ENCODE measurements around the gene PRRC2A. TPM values are rescaled to one million over a fixed set of nuclear protein-coding genes. Genes with fewer than 3 reads are reported as not detected.

The PRRC2A gene
- total RNA-seq, 2 experiments from 2014 or later = 156 to 355 TPM

DNA sequence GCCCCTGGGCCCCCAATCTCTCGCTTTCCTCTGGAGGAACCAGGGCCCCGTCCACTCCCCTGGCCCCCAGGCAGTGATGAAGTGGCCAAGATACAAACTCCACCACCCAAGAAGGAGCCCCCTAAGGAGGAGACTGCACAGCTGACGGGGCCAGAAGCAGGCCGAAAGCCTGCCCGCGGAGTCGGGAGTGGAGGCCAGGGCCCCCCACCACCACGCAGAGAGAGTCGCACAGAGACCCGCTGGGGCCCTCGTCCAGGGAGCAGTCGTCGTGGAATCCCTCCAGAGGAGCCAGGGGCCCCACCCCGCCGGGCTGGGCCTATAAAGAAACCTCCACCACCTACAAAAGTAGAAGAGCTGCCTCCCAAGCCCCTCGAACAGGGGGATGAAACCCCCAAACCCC lies 10.7 kb downstream of the PRRC2A start:
- no peaks in the 10 kb centered on the region for H3K9me3 ChIP-seq (ENCODE audit: low read length)
- no peaks in the 10 kb centered on the region; the same call in 1 of the 2 replicates for H4K20me1 ChIP-seq (ENCODE audit: insufficient read depth, low read length)
- H3K79me2 ChIP-seq (ENCODE audit: insufficient read depth, low read depth, low read length) = peaks cover 5% of the 10 kb centered on the region; the same call in 1 of the 2 replicates
- intact Hi-C loops (cut with micrococcal nuclease; ENCODE audit: unreplicated experiment) = no loop called here
- CTCF ChIA-PET (ENCODE audit: unreplicated experiment) = no interaction called here
- peaks cover 100% of the 10 kb centered on the region for H3K36me3 ChIP-seq (ENCODE audit: insufficient read depth, low read length)
- no peak overlapping the region for H3K27ac ChIP-seq (ENCODE audit: low read depth, low read length, poor library complexity, severe bottlenecking)
- no peak overlapping the region for H2AFZ ChIP-seq (ENCODE audit: low read length)
- H3K4me3 ChIP-seq (ENCODE audit: low read depth, low read length, poor library complexity, severe bottlenecking) = no peak overlapping the region
- H3K4me1 ChIP-seq (ENCODE audit: insufficient read depth, low read length, poor library complexity, severe bottlenecking) = no peaks in the 10 kb centered on the region
- no peaks in the 10 kb centered on the region for H3K9me2 ChIP-seq (ENCODE audit: insufficient read depth, low read length)
- TF ChIP-seq, protein P1, sequence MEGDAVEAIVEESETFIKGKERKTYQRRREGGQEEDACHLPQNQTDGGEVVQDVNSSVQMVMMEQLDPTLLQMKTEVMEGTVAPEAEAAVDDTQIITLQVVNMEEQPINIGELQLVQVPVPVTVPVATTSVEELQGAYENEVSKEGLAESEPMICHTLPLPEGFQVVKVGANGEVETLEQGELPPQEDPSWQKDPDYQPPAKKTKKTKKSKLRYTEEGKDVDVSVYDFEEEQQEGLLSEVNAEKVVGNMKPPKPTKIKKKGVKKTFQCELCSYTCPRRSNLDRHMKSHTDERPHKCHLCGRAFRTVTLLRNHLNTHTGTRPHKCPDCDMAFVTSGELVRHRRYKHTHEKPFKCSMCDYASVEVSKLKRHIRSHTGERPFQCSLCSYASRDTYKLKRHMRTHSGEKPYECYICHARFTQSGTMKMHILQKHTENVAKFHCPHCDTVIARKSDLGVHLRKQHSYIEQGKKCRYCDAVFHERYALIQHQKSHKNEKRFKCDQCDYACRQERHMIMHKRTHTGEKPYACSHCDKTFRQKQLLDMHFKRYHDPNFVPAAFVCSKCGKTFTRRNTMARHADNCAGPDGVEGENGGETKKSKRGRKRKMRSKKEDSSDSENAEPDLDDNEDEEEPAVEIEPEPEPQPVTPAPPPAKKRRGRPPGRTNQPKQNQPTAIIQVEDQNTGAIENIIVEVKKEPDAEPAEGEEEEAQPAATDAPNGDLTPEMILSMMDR (conservative IDR thresholded peaks at IDR 0.05; ENCODE audit: low read length) = no peak
- no peak for TF ChIP-seq EZH2phosphoT487 (IDR thresholded peaks at IDR 0.05; ENCODE audit: borderline replicate concordance, low read depth, low read length)
- DNase-seq (ENCODE audit: low spot score) = no peak
- POLR2A ChIA-PET = no interaction called here
- H3K4me2 ChIP-seq (ENCODE audit: low read length) = no peak overlapping the region
- no TSS peak for BruUV-seq (replicated peaks)

DNA sequence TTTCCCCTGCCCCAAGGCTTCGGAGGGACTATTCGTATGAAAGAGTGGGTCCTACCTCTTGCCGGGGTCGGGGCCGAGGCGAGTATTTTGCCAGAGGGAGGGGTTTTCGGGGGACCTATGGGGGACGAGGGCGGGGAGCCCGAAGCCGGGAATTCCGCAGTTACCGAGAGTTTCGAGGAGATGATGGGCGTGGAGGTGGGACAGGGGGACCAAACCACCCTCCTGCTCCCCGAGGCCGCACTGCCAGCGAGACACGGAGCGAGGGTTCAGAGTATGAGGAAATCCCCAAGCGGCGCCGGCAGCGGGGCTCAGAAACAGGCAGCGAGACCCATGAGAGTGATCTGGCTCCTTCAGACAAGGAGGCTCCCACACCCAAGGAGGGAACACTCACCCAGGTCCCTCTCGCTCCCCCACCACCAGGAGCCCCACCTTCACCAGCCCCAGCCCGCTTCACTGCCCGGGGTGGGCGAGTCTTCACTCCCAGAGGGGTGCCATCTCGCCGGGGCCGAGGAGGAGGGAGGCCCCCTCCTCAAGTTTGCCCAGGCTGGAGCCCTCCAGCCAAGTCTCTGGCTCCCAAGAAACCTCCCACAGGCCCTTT lies 11.3 kb downstream of the PRRC2A start:
- H3K4me1 ChIP-seq (ENCODE audit: insufficient read depth, low read length, poor library complexity, severe bottlenecking) = no peaks in the 10 kb centered on the region
- TF ChIP-seq, protein P1 (conservative IDR thresholded peaks at IDR 0.05; ENCODE audit: low read length) = no peak
- no peak for TF ChIP-seq EZH2phosphoT487 (IDR thresholded peaks at IDR 0.05; ENCODE audit: borderline replicate concordance, low read depth, low read length)
- ChIA-PET POLR2A (no interaction called here), CTCF (ENCODE audit: unreplicated experiment) (no interaction called here)
- no peak overlapping the region for H3K4me2 ChIP-seq (ENCODE audit: low read length)
- no peak overlapping the region for H3K27ac ChIP-seq (ENCODE audit: low read depth, low read length, poor library complexity, severe bottlenecking)
- intact Hi-C loops (cut with micrococcal nuclease; ENCODE audit: unreplicated experiment) = no loop called here
- H4K20me1 ChIP-seq (ENCODE audit: insufficient read depth, low read length) = no peaks in the 10 kb centered on the region; the same call in 1 of the 2 replicates
- no peak overlapping the region for H3K4me3 ChIP-seq (ENCODE audit: low read depth, low read length, poor library complexity, severe bottlenecking)
- DNase-seq (ENCODE audit: low spot score) = no peak
- H3K79me2 ChIP-seq (ENCODE audit: insufficient read depth, low read depth, low read length) = no peaks in the 10 kb centered on the region
- H3K9me3 ChIP-seq (ENCODE audit: low read length) = no peaks in the 10 kb centered on the region
- no peaks in the 10 kb centered on the region for H3K9me2 ChIP-seq (ENCODE audit: insufficient read depth, low read length)
- TSS peak; percentile 44 for BruUV-seq (replicated peaks)
- H2AFZ ChIP-seq (ENCODE audit: low read length) = no peak overlapping the region
- peaks cover 100% of the 10 kb centered on the region for H3K36me3 ChIP-seq (ENCODE audit: insufficient read depth, low read length)

DNA sequence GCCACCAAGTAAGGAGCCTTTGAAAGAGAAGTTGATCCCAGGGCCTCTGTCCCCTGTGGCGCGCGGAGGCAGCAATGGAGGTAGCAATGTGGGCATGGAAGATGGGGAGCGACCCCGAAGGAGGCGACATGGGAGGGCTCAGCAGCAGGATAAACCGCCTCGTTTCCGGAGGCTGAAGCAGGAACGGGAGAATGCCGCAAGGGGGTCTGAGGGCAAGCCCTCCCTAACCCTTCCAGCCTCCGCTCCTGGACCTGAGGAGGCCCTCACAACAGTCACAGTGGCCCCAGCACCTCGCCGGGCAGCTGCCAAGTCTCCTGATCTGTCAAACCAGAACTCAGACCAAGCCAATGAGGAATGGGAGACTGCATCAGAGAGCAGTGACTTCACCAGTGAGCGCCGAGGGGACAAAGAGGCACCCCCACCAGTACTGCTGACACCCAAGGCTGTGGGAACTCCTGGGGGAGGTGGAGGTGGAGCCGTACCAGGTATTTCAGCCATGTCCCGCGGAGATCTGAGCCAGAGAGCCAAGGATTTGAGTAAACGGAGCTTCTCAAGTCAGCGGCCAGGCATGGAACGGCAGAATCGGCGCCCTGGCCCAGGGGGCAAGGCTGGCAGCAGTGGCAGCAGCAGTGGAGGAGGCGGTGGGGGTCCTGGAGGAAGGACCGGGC lies 11.9 kb downstream of the PRRC2A start:
- Histone ChIP-seq H3K79me2 (ENCODE audit: insufficient read depth, low read depth, low read length) (no peaks in the 10 kb centered on the region), H3K4me2 (ENCODE audit: low read length) (no peak overlapping the region), H3K9me2 (ENCODE audit: insufficient read depth, low read length) (no peaks in the 10 kb centered on the region), H4K20me1 (ENCODE audit: insufficient read depth, low read length) (no peaks in the 10 kb centered on the region; the same call in 1 of the 2 replicates), H3K36me3 (ENCODE audit: insufficient read depth, low read length) (peaks cover 100% of the 10 kb centered on the region), H3K27ac (ENCODE audit: low read depth, low read length, poor library complexity, severe bottlenecking) (no peak overlapping the region), H3K4me3 (ENCODE audit: low read depth, low read length, poor library complexity, severe bottlenecking) (no peak overlapping the region), H3K4me1 (ENCODE audit: insufficient read depth, low read length, poor library complexity, severe bottlenecking) (peaks cover 3% of the 10 kb centered on the region), H2AFZ (ENCODE audit: low read length) (no peak overlapping the region), H3K9me3 (ENCODE audit: low read length) (no peaks in the 10 kb centered on the region)
- no peak for DNase-seq (ENCODE audit: low spot score)
- TF ChIP-seq, protein P1 (conservative IDR thresholded peaks at IDR 0.05; ENCODE audit: low read length) = no peak
- TF ChIP-seq EZH2phosphoT487 (IDR thresholded peaks at IDR 0.05; ENCODE audit: borderline replicate concordance, low read depth, low read length) = no peak
- CTCF ChIA-PET (ENCODE audit: unreplicated experiment) = no interaction called here
- BruUV-seq (replicated peaks) = no TSS peak
- intact Hi-C loops (cut with micrococcal nuclease; ENCODE audit: unreplicated experiment) = no loop called here
- POLR2A ChIA-PET = no interaction called here

All from OCI-LY7 (cell line).